NAMALWA (cell line): ENCODE data around the gene OR56A3.

Source experiments
- DNase-seq: peaks from one replicate; pipeline ENCODE4 v3.0.0-alpha.2; 2015; ENCODE audit warnings: low spot score

Gene OR56A3

GRCh38 chr11:5973530-5973929 lies 31.5 kb downstream of the OR56A3 start:
- no peak for DNase-seq

GRCh38 chr11:5983443-5983842 lies 41.4 kb downstream of the OR56A3 start:
- peak; percentile 2 for DNase-seq

- no peak for DNase-seq
Observed at GRCh38 chr11:5986885-5987284, 44.8 kb downstream of the OR56A3 start, which contains the start of gene OR52L1. TSS of gene OR52L1 (minus strand) at chr11:5986985. CDS start at chr11:5986930, 55 bp downstream.

- no peak for DNase-seq
Observed at GRCh38 chr11:5989203-5989602, 47.2 kb downstream of the OR56A3 start.

GRCh38 chr11:5992150-5992549 lies 50.1 kb downstream of the OR56A3 start:
- DNase-seq, result no peak

- peak; percentile 19 for DNase-seq
Observed at GRCh38 chr11:5992604-5993251, 50.7 kb downstream of the OR56A3 start.

- DNase-seq, result no peak
Observed at GRCh38 chr11:5994791-5995190, 52.7 kb downstream of the OR56A3 start.
